KBM-7 (cell line): ENCODE results near the gene GRM5.

Experiments
- DNase-seq: peaks from one replicate; pipeline ENCODE4 v3.0.0-alpha.2; 2015
- in situ Hi-C: fragments of 300-500 bp; cut with MboI; formaldehyde crosslinking; loops from 2 replicates; pipeline ENCODE4 v1.14.3; 2020; ENCODE audit warnings: low sequenced_read_pairs, low pct_unique_long_range_greater_than_20kb, mixed read lengths

Gene GRM5

DNA sequence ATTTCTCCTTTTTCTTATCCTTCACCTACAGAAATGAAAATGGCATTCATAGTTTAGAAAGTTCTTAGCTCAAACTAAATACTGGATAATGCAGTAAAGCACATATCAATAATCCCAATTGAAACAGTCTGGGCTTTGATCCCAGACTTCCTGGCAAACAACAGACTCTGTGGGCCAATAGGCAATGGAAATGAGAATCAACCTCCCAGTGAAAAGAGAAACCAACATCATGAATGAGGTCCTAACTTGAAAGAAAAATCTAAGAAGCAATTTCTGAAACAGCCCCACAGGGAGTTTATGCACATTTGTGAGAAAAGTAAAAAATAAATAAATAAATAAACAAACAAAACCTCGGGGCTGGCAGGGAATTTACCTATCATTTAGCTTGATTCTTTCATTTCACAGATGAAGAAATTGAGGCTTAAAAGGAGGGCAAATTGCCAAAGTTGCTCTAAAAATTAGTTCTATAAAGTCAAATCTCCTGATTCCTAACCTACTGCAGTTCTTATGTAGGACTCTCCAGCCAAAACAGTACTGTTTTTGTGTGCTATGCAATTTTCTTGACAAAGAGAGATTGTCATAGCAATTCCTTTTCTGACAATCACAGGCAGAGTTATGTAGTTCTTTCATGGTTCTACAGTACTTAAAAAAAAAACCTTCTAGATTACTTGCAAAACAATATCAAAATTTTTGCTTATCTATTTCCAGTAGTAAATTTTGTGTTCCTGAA, 265.8 kb downstream of the GRM5 start:
- no peak for DNase-seq
- in situ Hi-C loops = no loop called here

DNA sequence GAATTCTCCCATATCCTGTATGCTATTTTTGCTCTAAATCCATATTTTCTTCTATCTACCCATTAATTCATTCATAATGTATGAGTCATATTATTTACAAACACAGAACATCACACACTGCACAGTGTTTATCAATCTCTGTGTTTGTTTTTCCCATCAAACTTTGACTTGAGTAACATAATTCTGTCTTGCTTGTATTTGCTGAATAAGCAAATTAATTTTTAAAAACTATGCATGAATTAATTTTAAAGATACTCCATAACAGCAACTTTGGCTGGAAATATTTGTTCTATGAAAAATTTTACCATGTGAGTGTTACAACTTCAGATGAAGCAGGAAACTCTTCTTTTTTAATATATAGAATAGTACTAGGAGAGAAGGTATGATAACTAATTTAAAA, 275.6 kb downstream of the GRM5 start:
- DNase-seq = no peak
- in situ Hi-C loops = no loop called here

DNA sequence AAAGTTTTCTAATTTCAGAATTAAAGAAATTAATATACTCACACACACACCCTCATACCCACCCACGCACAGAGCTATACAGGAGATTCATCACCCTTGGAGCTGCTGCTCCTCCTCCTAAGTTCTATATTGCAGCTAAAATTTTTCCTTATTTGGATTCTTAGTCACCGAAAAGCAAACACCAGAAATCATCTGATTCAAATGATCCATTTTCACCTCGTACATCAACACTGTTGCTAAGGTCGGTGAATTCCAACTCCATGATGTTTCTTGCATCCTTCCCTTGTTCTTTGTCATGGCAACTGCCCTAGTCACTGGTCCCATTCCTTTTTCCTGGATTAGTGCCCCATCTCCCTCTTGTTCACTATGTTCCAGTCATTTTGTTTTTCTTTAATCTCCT, 286.2 kb downstream of the GRM5 start:
- in situ Hi-C loops = no loop called here
- DNase-seq = no peak

DNA sequence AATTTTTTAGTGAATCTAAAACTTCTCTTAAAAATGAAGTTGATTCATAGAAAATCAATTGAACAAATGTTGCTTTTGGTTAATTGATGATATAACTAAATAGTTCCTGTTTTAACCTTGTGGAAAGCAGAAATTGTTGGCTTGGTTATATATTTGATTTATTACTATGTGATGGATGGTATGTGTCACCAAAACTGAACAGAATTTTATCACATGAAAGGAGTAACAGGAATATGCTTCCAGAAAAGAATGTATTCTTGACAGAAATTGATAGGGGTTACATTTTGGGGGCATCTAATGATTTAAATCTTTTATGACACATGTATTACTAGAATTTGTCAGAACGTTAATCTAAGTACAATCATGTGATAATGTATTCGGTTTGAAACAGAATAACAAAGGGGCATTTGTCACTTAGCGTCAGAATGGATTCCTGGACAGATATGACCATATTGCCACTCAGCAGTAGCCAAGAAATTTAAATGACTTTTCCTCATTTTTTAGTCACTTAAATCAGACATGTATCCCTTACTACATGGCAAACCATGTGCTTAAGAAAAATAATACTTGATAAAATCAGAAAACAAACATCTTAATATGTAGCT, 295.2 kb downstream of the GRM5 start:
- in situ Hi-C loops = no loop called here
- no peak for DNase-seq

DNA sequence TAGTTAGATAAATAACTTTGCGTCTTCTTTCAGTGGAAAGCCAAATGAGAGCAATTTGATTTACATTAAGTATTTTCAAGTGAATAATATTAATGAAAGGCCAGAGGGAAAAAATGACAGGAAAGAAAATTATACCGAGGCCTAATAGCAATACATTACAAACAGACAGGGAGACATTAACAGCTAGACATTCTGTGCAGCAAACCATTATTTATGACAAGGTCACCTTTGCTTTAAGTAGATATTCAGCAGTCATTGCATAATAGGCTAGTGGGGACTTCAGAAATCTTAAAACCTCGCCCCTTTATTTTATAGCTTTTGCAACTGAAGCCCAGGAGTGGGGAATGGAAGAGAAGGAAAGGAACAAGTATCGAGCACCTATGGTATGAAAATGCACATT, 321.6 kb downstream of the GRM5 start:
- DNase-seq = no peak
- in situ Hi-C loops = no loop called here

DNA sequence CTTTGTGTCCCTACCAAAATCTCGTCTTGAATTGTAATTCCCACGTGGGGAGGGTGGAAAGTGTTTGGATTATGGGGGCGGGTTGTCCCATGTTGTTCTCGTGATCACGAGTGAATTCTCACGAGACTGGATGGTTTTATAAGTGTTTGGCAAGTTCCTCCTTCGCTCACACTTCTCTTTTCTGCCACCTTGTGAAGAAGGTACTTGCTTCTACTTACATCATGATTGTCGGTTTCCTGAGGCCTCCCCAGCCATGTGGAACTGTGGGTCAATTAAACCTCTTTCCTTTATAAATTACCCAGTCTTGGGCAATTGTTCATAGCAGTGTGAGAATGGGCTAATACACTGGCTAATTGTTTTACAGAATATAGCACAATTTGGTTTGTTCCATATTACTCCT, 326.3 kb downstream of the GRM5 start:
- in situ Hi-C loops = no loop called here

DNA sequence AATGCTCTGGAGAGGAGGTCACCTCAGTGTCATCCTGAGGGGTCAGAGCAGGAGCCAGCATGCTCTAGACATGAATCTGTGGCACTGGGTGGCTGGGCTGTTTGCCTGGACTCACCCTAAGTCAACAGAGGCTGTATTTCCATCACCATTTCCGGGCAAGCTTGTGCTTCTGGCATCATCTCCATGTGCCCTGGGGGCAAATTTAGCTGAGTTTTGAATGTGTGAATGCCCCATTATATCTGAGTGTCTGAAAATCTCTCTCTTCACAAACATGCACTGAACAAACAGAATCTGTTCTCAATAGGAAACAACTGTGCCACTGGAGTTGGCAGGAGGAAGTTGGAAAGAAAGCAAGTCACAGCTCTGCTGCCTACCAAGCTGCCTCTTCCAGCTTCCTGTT, 356.2 kb downstream of the GRM5 start:
- DNase-seq = no peak

More for the DNA sequence above, 326.3 kb downstream of the GRM5 start:
- peak; percentile 7 for DNase-seq

DNA sequence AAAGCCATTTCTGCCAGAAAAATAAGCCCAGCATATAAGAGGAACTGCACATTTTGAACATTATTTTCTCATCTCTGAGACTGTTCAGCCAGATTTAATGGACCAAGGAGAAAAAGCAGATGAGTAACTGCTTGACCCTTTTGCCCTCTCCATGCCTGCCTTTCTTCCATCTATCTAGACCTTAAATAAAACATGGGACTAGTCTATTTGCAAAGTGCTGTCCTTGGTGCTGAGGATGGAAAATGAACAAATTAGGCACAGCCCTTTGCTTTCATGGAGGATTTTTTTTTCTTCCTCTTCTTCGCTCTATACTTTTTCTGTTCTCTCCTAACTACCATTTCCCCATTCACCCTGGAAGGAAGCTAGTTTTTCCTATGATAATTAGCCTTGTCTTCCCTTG, 361.3 kb downstream of the GRM5 start:
- in situ Hi-C loops = no loop called here
- no peak for DNase-seq

More for the DNA sequence above, 356.2 kb downstream of the GRM5 start:
- in situ Hi-C loops = no loop called here

DNA sequence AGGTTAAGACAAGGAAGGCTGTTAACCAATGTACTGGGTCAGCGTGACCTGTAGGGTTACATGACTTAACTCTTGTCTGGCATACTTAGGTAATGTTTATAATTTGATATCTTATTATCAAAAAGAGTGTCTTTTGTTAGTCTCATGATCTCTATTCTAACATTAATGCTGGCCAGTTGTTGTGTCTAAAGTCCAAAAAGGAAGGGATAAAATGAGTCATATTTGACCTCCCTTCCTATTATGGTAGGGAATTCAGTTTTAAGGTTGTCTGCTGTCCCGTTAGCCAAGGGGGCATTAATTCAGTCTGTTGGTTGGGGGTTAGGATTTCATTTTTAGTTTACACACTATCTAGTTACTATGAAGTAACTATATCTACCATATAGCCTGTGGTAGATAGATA, 364.0 kb downstream of the GRM5 start:
- no peak for DNase-seq
- in situ Hi-C loops = no loop called here

DNA sequence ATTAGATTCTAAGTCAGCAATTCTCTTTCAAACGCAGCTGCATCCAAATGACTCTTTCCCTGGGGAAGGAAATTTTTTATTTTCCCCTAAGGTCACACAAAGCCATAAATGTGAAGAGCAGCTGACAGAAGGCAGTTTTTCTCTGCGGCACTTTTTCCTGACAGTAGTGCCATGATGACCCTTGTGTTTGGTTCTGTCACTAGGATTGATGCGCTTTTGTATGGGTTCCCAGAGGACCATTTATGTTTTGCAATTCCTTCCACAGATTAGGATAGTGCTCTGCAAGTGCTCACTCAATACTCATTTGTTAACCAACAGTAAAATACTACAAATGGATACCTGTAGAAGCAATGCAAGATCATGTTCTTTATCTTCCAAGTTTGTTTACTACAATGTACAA, 368.6 kb downstream of the GRM5 start:
- in situ Hi-C loops = no loop called here
- DNase-seq = no peak

DNA sequence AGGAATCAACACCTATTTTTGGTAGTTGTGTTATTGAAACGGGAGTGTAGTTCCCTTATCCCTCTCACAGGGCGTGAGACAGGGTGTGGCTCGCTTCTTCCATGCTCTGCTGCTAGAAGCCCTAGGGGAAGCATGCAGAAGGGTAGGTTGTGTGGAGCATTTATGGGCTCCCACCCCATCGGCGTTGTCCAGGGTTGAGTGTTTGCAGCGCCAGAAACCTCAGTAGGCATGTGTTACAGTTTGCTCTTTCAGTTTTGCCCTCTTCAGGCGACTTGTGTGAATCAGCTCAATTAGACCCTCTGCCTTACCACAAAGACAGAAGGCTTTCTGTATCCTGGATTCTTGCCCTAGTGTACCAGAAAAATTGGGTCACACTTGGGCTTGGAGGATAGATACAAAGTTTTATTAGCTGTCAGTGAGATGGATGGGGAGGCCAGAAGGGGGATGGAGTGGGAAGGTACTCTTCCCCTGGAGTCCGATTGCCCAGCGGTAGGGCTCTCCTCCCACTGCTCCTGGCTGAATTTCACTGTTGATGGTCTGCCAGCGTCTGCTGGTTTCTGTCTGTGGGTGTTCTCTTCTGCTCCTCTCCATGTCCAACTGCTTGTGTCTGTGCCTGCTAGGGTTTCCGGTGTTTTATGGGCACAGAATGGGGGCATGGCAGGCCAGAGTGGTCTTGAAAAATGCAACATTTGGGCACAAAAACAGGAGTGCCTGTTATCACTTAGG, 369.9 kb downstream of the GRM5 start:
- in situ Hi-C loops = no loop called here
- no peak for DNase-seq

DNA sequence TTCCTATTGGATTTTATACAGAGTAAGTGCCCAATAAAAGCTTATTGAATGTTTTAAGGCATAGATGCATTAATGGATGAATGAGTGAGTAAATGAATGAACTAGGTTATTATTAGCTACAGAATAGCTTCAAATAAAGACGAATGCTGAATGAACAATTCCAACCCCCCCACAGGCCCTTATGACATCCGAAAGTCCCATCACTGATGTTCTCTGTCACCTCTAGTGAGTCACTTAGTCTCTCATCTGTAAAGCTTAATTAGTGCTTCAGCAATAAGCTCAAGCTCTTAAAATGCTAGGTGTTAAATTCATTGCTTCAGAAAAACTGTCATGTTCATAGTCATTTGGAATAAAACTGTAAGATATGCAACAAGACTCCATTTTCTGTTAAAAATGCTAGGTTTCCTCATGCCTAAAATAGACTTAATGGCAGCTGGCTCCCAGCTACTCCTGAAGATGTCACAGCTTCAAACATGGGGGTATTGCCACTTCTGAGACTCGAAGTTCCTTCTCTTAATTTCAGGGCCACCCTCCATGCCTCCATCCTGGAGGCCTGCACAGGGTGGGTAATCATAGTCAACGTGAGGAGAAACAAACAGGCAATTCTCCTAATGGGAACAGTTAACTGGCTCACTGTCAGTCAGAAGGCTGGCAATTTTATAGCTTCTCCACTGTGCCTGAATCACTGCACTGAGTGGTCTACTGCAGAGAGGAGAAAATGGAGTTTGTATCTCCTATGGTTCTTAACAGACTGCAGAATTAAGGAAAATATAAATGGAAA, 373.3 kb downstream of the GRM5 start:
- in situ Hi-C loops = no loop called here
- DNase-seq = no peak

DNA sequence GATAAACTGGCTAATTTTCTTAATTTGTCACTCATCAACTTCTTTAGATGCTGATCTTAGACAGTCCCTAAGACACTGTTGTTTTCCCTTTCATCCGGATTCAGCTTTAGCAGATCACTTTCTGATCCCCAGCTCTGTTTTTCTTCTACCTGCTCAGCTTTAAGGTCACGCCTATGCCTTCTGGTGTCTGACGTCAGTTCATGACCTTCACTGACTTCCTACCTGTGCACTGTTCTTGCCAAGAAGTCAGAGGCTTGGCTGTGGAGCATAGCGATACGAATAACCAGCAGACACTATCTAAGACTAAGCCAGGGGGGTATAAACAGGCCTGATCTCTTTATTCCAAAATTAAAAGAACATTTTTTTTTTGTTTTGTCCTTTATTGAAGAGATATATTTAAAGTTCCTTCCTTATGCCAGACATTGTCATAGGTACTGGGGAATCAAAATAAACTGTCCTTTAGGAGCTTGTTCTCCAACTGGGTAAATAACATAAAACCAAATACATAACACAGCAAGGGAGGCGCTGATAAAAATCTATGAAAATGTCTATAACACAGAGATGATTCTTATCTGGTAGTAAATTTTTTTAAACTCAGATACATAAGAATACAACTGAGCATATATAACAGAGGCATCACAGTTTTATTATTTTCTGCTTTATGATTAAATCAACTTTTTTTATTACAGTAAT, 376.1 kb downstream of the GRM5 start:
- no peak for DNase-seq
- in situ Hi-C loops = no loop called here

DNA sequence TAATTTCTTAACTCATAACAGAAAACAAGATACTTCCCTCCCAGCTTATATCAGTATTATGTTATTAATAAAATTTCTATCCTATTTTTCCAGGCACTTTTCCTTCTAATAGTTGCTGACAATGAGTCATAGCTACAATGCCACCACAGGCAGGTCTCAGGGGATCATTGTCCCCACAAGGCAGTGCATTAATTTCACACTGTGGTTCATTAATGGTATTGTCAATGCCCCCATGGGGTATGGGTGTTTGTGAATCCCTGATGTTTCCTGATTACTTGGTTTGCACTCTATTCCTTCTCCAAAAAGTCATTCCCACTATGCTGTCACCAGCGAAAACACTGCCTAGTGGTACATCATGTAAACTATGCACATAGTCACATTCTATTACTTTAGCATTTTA, 382.8 kb downstream of the GRM5 start:
- in situ Hi-C loops = no loop called here
- no peak for DNase-seq

DNA sequence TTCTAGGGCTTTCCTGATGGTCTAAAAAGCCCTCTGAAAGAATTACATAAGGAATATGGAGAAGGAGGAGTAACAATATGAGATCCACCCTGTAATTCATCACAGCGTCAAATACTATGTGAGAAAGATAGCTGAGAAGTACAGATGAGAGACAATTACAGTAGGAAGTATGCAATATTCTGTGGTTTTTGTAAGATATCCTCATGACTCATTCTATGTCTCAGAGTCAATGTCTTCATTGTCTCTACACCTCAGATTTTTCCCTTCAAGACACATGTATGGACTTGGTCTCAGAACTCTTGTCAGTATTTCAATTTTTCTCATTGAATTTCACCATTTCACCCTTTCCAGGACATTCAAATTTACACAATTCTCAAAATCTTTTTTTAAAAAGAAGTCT, 385.0 kb downstream of the GRM5 start:
- DNase-seq = no peak
- in situ Hi-C loops = no loop called here

DNA sequence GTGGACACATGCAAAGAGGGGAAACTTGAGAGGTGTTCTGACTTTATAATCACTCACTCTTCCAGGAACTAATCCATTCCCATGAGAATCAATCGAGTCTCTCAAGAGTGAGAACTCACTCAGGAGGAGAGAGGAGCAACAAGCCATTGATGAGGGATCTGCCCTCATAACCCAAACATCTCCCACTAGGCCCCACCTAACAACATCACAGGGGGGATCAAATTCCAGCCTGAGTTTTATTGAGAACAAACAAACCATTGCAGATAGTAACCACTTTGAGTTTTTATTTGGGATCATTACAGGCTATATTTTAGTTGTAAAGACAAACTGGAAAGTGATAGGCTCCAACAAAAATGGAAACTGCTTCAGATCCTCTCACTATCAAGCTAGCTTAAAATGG, 399.4 kb downstream of the GRM5 start:
- in situ Hi-C loops = no loop called here
- DNase-seq = no peak

DNA sequence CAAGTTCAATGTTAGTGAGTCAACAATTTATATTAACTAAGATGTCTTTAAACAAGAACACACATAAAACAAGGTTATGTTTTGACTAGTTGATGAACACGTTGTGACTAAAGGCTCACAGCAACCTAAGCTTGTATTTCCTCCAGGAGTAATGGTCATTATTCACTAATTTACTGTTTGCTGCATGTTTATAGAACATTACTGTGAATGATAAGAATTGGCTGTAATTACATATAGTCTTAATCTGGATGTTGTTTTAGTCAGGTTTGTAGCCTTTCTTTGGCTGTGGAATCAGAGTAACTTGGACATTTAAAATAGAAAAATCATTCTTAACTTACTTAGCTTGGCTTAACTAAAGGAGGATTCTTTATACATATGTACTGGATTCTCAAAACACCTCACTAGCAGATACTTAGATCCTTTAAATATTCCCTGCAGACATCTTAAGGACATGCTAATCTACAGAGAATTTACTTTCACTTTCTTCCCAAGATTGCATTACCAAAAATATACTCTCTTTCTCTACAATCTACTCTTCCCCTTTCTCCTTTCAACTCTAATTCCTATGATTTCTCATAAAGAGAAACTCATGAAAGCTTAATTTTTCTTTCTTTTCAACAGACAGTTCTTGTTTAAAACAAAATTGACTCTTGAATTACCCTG, 408.6 kb downstream of the GRM5 start:
- in situ Hi-C loops = no loop called here

DNA sequence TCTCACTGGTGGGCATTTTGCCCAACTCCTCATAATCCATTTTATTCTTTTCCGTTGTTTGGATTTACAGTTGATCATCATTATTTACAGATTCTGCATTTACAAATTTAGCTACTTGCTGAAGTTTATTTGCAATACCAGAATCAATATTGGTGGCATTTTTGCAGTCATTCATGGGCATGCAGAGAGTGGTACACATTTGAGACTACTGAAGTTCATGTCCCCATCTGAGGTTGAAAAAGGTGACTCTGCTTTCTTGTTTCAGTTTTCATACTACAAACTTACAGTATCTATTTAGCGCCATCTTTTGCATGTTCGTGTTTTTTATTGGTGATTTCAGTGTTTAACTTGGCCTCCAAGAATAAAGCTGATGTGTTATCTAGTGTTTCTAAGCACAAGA, 409.5 kb downstream of the GRM5 start:
- DNase-seq = no peak
- in situ Hi-C loops = no loop called here

More for the DNA sequence above, 408.6 kb downstream of the GRM5 start:
- DNase-seq = no peak

DNA sequence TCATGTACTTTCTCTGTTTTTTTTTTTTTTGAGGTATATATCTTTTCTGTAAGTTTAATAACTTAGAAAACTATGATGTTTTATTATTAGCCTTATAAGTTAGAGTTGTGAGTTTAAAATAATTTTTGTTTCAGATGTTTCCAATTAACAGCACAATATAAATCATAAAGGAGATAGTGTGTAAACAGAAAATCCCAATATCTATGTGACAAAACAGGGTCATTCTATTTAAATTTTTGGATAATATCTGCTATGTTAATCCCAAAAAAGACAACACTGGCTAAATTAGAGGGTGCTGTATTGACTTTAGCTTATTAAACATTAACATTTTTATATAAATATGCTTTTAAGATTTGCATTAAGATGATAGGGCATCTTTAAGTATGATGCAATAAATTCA, 410.1 kb downstream of the GRM5 start:
- in situ Hi-C loops = no loop called here
- no peak for DNase-seq
